HG02759 (cell line): ENCODE data around the gene HEPN1.

ENCODE experiments used
- ATAC-seq: cut with Tn5 transposase; IDR thresholded peaks from one replicate; pipeline ENCODE4 v1.9.1; 2021; ENCODE audit warnings: mild to moderate bottlenecking, moderate library complexity; ENCODE audit not compliant: unreplicated experiment

HEPN1 gene

GRCh38 chr11:124918950-124919349, at the start of gene HEPN1:
Gene HEPN1, plus strand, starts transcription at chr11:124919250.
- ATAC-seq: no peak

GRCh38 chr11:124869331-124869730, 49.7 kb upstream of the HEPN1 start:
- ATAC-seq: no peak

DNA sequence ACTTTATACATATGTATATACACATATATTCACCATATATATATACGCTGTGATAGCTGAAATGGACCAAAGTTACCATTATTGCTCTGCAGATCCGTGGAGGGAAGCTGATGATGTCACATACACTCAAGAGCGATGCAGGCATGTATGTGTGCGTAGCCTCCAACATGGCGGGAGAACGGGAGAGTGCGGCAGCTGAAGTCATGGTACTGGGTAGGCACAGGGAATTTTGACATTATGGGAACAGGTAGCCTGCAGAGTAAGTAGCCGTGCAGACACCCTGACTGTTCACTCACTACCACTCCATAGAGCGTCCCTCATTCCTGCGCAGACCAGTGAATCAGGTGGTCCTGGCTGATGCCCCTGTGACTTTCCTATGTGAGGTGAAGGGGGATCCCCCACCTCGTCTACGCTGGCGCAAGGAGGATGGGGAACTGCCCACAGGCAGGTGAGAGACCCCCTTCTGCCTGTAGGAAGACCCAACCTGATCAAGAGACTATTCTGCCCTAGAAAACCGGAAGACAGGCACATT, 49.1 kb upstream of the HEPN1 start:
- ATAC-seq: no peak

GRCh38 chr11:124870430-124870829, 48.6 kb upstream of the HEPN1 start:
- ATAC-seq: no peak

- no peak for ATAC-seq
Measured at GRCh38 chr11:124872280-124872679, 46.8 kb upstream of the HEPN1 start.

DNA sequence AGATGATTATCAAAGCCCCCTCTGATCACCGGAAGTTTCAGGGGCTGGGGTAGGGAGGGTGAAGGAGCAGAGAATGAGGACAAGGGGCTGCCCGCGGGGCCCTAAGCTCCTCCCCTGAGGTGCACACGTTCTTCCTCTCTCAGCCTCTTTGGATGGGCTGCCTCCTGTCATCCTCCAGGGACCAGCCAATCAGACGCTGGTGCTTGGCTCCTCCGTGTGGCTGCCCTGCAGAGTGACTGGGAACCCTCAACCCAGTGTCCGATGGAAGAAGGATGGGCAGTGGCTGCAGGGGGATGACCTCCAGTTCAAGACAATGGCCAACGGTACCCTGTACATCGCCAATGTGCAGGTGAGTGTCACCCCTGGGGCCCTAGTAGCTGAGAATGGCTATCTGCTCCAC, 46.3 kb upstream of the HEPN1 start:
- ATAC-seq: no peak

GRCh38 chr11:124873951-124874350, 45.1 kb upstream of the HEPN1 start:
- no peak for ATAC-seq

DNA sequence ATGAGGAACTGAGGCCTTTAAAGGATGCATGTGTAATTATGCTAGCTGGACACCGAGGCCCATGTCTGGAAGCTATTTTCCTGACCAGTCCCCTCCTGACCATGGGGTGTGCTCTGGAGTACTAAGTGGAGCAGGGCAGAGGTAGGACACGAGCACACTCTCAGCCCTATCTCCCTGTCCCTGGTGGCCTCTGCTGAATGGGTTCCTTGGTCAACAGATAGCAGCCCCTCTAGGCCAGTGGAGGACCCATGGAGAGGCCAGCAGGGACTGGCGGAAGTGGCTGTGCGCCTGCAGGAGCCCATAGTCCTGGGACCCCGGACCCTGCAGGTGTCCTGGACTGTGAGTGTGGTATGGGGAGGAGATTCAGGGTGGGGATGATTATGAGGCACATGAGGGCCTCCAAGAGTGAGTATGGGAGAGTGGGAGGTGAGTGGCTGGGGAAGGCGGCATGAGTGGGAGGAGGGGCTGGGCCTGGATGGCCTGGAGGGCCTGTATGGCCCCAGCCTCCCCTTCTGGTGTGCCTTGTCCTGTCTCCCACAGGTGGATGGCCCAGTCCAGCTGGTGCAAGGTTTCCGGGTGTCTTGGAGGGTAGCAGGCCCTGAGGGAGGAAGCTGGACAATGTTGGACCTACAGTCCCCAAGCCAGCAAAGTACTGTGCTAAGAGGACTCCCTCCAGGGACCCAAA, 44.3 kb upstream of the HEPN1 start:
- no peak for ATAC-seq

DNA sequence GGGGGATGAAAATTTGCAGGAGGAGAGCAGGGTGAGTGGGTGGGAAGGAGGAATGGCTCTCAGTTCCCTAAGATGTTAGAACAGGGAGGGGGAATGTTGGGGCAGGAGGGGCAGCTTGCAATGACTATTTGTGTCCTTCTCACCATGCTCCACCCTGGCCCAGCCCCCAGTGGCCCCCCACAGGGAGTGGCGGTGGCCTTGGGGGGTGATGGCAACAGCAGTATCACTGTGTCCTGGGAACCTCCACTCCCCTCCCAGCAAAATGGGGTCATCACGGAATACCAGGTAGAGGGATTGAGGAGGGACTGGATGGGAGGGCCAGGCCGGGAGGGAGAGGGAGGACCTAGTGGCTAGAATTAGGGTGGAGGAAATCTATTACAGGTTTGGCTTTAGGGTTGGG, 43.6 kb upstream of the HEPN1 start:
- ATAC-seq: no peak

GRCh38 chr11:124875943-124876817, 42.9 kb upstream of the HEPN1 start:
- ATAC-seq: peak; percentile 92

GRCh38 chr11:124876818-124877630, 42.0 kb upstream of the HEPN1 start:
- no peak for ATAC-seq

GRCh38 chr11:124877631-124877909, 41.5 kb upstream of the HEPN1 start:
- ATAC-seq: no peak

DNA sequence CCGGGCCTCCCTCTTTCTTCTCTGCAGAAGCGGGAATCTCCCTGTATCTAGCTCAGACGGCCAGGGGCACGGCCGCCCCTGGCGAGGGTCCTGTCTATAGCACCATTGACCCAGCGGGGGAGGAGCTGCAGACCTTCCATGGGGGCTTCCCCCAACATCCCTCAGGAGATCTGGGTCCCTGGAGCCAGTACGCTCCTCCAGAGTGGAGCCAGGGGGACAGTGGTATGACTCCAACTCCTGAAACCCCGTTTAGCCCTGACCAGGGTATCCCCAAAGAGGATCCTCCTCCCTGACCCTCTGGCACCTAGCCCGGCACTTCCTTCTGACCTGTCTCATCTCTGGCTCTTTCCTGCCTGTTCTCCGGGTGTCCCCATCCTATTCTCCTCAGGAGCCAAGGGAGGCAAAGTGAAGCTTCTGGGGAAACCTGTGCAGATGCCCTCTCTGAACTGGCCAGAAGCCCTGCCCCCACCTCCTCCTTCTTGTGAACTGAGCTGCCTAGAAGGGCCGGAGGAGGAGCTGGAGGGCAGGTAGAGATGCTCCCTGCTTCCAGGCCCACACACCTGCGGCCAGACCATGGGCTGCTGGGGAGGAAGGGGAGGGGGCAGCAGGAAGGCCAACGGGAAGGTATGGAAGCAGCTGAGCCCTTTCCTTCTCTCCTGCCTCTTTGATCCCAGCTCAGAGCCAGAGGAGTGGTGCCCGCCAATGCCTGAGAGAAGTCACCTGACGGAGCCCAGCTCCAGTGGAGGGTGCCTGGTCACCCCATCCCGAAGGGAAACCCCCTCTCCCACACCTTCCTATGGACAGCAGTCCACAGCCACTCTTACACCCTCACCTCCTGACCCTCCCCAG, 40.9 kb upstream of the HEPN1 start:
- no peak for ATAC-seq

- ATAC-seq: no peak
Measured at GRCh38 chr11:124878759-124879492, 40.1 kb upstream of the HEPN1 start.

GRCh38 chr11:124879493-124880289, 39.4 kb upstream of the HEPN1 start:
- no peak for ATAC-seq

DNA sequence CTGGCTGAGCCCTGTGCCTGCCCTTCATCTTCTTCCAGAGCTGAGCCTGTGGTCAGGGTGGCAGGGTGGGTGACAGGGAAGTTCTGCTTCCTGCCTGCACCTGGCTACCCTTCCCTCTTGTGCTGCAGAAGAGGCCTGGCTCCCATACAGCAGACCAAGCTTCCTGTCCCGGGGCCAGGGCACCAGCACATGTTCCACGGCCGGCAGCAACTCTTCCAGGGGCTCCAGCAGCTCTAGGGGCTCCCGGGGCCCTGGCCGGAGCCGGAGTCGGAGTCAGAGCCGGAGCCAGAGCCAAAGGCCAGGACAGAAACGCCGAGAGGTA, 38.8 kb upstream of the HEPN1 start:
- ATAC-seq: no peak

GRCh38 chr11:124880958-124881357, 38.1 kb upstream of the HEPN1 start:
- ATAC-seq: no peak

DNA sequence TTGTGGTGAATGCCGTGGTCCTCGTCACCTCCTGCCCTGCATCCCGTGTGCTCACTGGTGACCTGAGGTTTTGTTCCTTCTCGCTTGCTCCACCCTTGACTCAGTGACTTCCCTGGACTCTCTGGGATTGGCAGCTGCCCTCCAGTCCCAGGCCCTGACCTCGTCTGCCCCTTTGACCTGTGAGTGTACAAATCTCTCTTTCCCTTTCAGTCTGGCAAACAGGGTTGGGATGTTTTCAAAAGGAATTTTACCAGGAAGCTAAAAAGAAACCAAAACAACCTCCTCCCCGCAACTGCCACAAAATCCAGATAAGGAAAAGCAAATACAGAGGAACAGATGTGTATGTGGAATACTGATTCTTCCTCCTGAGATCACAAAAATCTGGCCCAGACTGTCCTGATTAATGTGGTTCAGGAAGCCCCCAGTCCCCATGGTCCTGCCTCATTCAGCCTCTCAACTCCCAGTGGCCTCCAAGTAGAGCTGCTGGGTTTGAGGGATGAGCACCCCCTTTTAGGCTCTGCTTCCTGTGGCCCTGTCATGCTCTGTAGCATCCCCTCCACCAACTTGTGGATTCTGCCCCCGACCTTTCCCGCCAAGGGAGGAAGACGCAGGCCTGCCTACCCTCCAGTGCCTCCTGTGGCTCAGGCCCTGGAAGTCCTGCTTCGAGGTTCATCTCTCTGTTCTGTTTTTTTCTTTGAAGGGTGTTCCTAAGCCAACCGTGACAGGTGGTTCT, 36.5 kb upstream of the HEPN1 start:
- no peak for ATAC-seq

- no peak for ATAC-seq
Measured at GRCh38 chr11:124884340-124884739, 34.7 kb upstream of the HEPN1 start.
